HepG2 (cell line): ENCODE results near the gene PHKG1. TPM values are rescaled to one million over a fixed set of nuclear protein-coding genes. Genes with fewer than 3 reads are reported as not detected.

Experiments
- ATAC-seq: fragments of 200-7000 bp; cut with Tn5 transposase; 3 replicates; pipeline ENCODE4 v1.9.1; 2020; ENCODE audit warnings: mild to moderate bottlenecking, moderate library complexity
- BruUV-seq: library from RNA; stranded (reverse); fragments of 400-500 nt; replicated peaks from 2 replicates; lab custom pipeline; 2021; lab: Mats Ljungman, UMichigan
- CTCF ChIA-PET: fragments of 300-600 bp; formaldehyde crosslinking; extraction: SDS; loops from one replicate; lab custom pipeline; 2021; ENCODE audit warnings: low total read pairs, inconsistent platforms, low intra/inter-chr PET ratio; lab: Yijun Ruan, JAX
- POLR2A ChIA-PET: fragments of 350-600 bp; sonication (Branson Sonifier 250); formaldehyde crosslinking; loops from one replicate; lab custom pipeline; 2020; ENCODE audit warnings: antibody characterized with exemption, inconsistent platforms; lab: Yijun Ruan, JAX
- DNase-seq: peaks from one replicate; pipeline ENCODE4 v3.0.0-alpha.2; 2015; ENCODE audit warnings: low spot score
- FAIRE-seq: peaks from 3 replicates; lab custom pipeline; 2011; peaks lifted over from hg19 to GRCh38; lab: Jason Lieb, UNC
- H2AFZ ChIP-seq: one replicate; pipeline ENCODE4 v1.6.1; 2011; ENCODE audit warnings: low read length, inconsistent platforms
- H3K27ac ChIP-seq: fragments of 300-600 bp; 3 replicates; pipeline ENCODE4 v1.8.0; 2011; ENCODE audit warnings: mixed run types, mild to moderate bottlenecking, mixed read lengths, low read length, inconsistent platforms; ENCODE audit not compliant: insufficient read depth; ENCODE audit errors: extremely low read length
- H3K27me3 ChIP-seq, 2 experiments: fragments of 200-600 bp in 1 of 2; 2 replicates in 1 of 2; 3 replicates in 1 of 2; pipeline versions ENCODE4 v1.6.0 to v1.8.0; 2011; ENCODE audit warnings: low read length in 2 of 2, mild to moderate bottlenecking in 2 of 2, moderate library complexity in 2 of 2, inconsistent platforms in 1 of 2; ENCODE audit not compliant: insufficient read depth in 2 of 2, control insufficient read depth in 1 of 2
- H3K36me3 ChIP-seq, 2 experiments: fragments of 200-600 bp in 1 of 2; replicated peaks in 1 of 2; 2 replicates in 1 of 2; 3 replicates in 1 of 2; pipeline versions ENCODE4 v1.5.1 to v1.8.0; 2011; ENCODE audit warnings: low read length in 2 of 2, inconsistent platforms in 1 of 2; ENCODE audit not compliant: insufficient read depth in 2 of 2, control insufficient read depth in 1 of 2
- H3K4me1 ChIP-seq: 2 replicates; pipeline ENCODE4 v1.5.1; 2012; ENCODE audit warnings: low read length, inconsistent platforms; ENCODE audit not compliant: insufficient read depth
- H3K4me2 ChIP-seq: 2 replicates; pipeline ENCODE4 v1.6.0; 2011; ENCODE audit warnings: low read depth, low read length, inconsistent platforms
- H3K4me3 ChIP-seq, 3 experiments: fragments of 200-600 bp in 1 of 3; sonication (generic), shearing (Covaris generic) in 1 of 3; replicated peaks in 1 of 3; 2 replicates each; pipeline ENCODE4 v1.5.1; 2011 to 2016; ENCODE audit warnings: low read length in 3 of 3, inconsistent platforms in 2 of 3, low read depth in 2 of 3, mild to moderate bottlenecking in 2 of 3, control low read depth in 1 of 3, mixed read lengths in 1 of 3; ENCODE audit not compliant: insufficient read depth in 1 of 3
- H3K79me2 ChIP-seq: one replicate; pipeline ENCODE4 v1.6.1; 2011; ENCODE audit warnings: low read length, inconsistent platforms; ENCODE audit not compliant: insufficient read depth
- H3K9ac ChIP-seq: 2 replicates; pipeline ENCODE4 v1.6.0; 2011; ENCODE audit warnings: mild to moderate bottlenecking, low read depth, low read length, inconsistent platforms; ENCODE audit not compliant: insufficient read depth
- H3K9me3 ChIP-seq: 2 replicates; pipeline ENCODE4 v1.5.1; 2012; ENCODE audit warnings: mild to moderate bottlenecking, low read length
- H4K20me1 ChIP-seq: 2 replicates; pipeline ENCODE4 v1.6.0; 2011; ENCODE audit warnings: inconsistent platforms, mild to moderate bottlenecking, low read length, moderate library complexity; ENCODE audit not compliant: insufficient read depth
- ASH2L ChIP-seq: fragments of 300-600, 200-600 bp; sonication (generic); IDR thresholded peaks from 2 replicates; pipeline ENCODE4 v1.7.0; 2017; ENCODE audit warnings: low read depth, mild to moderate bottlenecking, moderate library complexity, mixed read lengths, low read length; ENCODE audit not compliant: insufficient read length
- ESRRA ChIP-seq: sonication (generic); formaldehyde crosslinking; IDR thresholded peaks from 2 replicates; pipeline ENCODE4 v1.5.1; 2020; ENCODE audit warnings: mild to moderate bottlenecking, low read depth, missing genetic modification reagents
- HMGA1 ChIP-seq: sonication (generic); formaldehyde crosslinking; conservative IDR thresholded peaks from 2 replicates; pipeline ENCODE4 v1.4.0; 2020; ENCODE audit warnings: missing genetic modification reagents
- KLF6 ChIP-seq: IDR thresholded peaks from 2 replicates; pipeline ENCODE4 v1.8.0; 2016; ENCODE audit warnings: missing biosample characterization, missing genetic modification reagents
- MED1 ChIP-seq: sonication (generic); formaldehyde crosslinking; IDR thresholded peaks from 2 replicates; pipeline ENCODE4 v1.4.0; 2020; ENCODE audit warnings: missing genetic modification reagents
- MIER2 ChIP-seq: IDR thresholded peaks from 2 replicates; pipeline ENCODE4 v1.6.1; 2016; ENCODE audit warnings: missing biosample characterization, missing genetic modification reagents
- MIER3 ChIP-seq: IDR thresholded peaks from 2 replicates; pipeline ENCODE4 v1.6.1; 2016; ENCODE audit warnings: missing compliant biosample characterization, borderline replicate concordance
- MTF2 ChIP-seq: sonication (generic); formaldehyde crosslinking; IDR thresholded peaks from 2 replicates; pipeline ENCODE4 v1.5.0; 2020; ENCODE audit warnings: missing genetic modification reagents, borderline replicate concordance
- MXI1 ChIP-seq: IDR thresholded peaks from 3 replicates; pipeline ENCODE4 v1.6.1; 2012; ENCODE audit warnings: low read depth, low read length, inconsistent platforms, borderline replicate concordance
- NPAS2 ChIP-seq: sonication (generic); formaldehyde crosslinking; IDR thresholded peaks from 2 replicates; pipeline ENCODE4 v1.8.0; 2022; ENCODE audit warnings: mild to moderate bottlenecking, missing genetic modification reagents, borderline replicate concordance
- PAWR ChIP-seq: sonication (generic); formaldehyde crosslinking; IDR thresholded peaks from 2 replicates; pipeline ENCODE4 v1.4.0; 2020; ENCODE audit warnings: missing genetic modification reagents, mild to moderate bottlenecking, borderline replicate concordance
- POLR2A ChIP-seq, 2 experiments: IDR thresholded peaks; 2 replicates each; pipeline ENCODE4 v1.6.1; 2011; ENCODE audit warnings: low read depth in 2 of 2, low read length in 2 of 2, mild to moderate bottlenecking in 1 of 2, moderate library complexity in 1 of 2; ENCODE audit not compliant: insufficient read depth in 1 of 2
- RELA ChIP-seq: sonication (generic); formaldehyde crosslinking; IDR thresholded peaks from 2 replicates; pipeline ENCODE4 v1.4.0; 2020; ENCODE audit warnings: missing genetic modification reagents
- SYNCRIP ChIP-seq: fragments of 200-400 bp; formaldehyde crosslinking; IDR thresholded peaks from 2 replicates; pipeline ENCODE4 v1.6.1; 2018; ENCODE audit warnings: mild to moderate bottlenecking, low read depth, low read length; ENCODE audit not compliant: insufficient read depth
- THYN1 ChIP-seq: sonication (generic); formaldehyde crosslinking; IDR thresholded peaks from 2 replicates; pipeline ENCODE4 v1.8.1; 2023; ENCODE audit warnings: low read depth, mild to moderate bottlenecking, moderate library complexity, missing genetic modification reagents, borderline replicate concordance
- ZBTB1 ChIP-seq: sonication (generic); formaldehyde crosslinking; IDR thresholded peaks from 2 replicates; pipeline ENCODE4 v1.4.0; 2020; ENCODE audit warnings: missing genetic modification reagents, borderline replicate concordance
- ZBTB21 ChIP-seq: sonication (generic); formaldehyde crosslinking; IDR thresholded peaks from 2 replicates; pipeline ENCODE4 v1.4.0; 2020; ENCODE audit warnings: missing genetic modification reagents
- ZNF101 ChIP-seq: sonication (generic); formaldehyde crosslinking; IDR thresholded peaks from 2 replicates; pipeline ENCODE4 v1.4.0; 2020; ENCODE audit warnings: mild to moderate bottlenecking, low read depth, missing genetic modification reagents, borderline replicate concordance
- ZNF280B ChIP-seq: sonication (generic); formaldehyde crosslinking; IDR thresholded peaks from 2 replicates; pipeline ENCODE4 v1.5.0; 2020; ENCODE audit warnings: missing genetic modification reagents, mild to moderate bottlenecking, borderline replicate concordance
- ZNF597 ChIP-seq: sonication (generic); formaldehyde crosslinking; IDR thresholded peaks from 2 replicates; pipeline ENCODE4 v1.5.0; 2020; ENCODE audit warnings: missing genetic modification reagents
- ZNF614 ChIP-seq: IDR thresholded peaks from 2 replicates; pipeline ENCODE4 v1.6.1; 2018; ENCODE audit warnings: missing biosample characterization, missing genetic modification reagents, inconsistent platforms, borderline replicate concordance
- ZNF619 ChIP-seq: sonication (generic); formaldehyde crosslinking; IDR thresholded peaks from 2 replicates; pipeline ENCODE4 v1.4.0; 2020; ENCODE audit warnings: mild to moderate bottlenecking, missing genetic modification reagents
- ZNF720 ChIP-seq: sonication (generic); formaldehyde crosslinking; IDR thresholded peaks from 2 replicates; pipeline ENCODE4 v1.4.0; 2020; ENCODE audit warnings: missing genetic modification reagents
- WGBS: methylation state at CpG from one replicate; pipeline ENCODE4 v1.1.6; 2017; ENCODE audit warnings: low lambda C conversion rate; 5-methylcytosine and 5-hydroxymethylcytosine counted together
- in situ Hi-C: cut with HindIII; loops from 2 replicates; pipeline ENCODE4 v1.10.0; 2017; ENCODE audit warnings: low pct_unique_long_range_greater_than_20kb; ENCODE audit not compliant: extremely low pct_ligation_motif_present
- intact Hi-C: fragments of 100-400 bp; cut with micrococcal nuclease; formaldehyde crosslinking; loops from one replicate; pipeline ENCODE4 v1.10.0; 2022; ENCODE audit not compliant: unreplicated experiment
- polyA plus RNA-seq, 8 experiments: library from polyadenylated mRNA; depleted of rRNA in 3 of 8; stranded (reverse) in 7 of 8; unstranded in 1 of 8; fragments of >200 nt; fragmentation: Illumina TruSeq in 4 of 8; extraction: Trizol in 4 of 8; gene quantifications; 2 replicates each; pipeline versions ENCODE4 v1.2.1 to v1.2.3, GENCODE V29; 2011 to 2016; ENCODE audit warnings: low read depth in 4 of 8, missing spikeins in 1 of 8, mixed read lengths in 1 of 8; ENCODE audit not compliant: insufficient read depth in 1 of 8
- total RNA-seq, 5 experiments: library from RNA; depleted of rRNA; stranded (reverse); fragments of >200 nt; fragmentation: Illumina TruSeq; extraction: Trizol; gene quantifications; 2 replicates each; pipeline ENCODE4 v1.2.3, GENCODE V29; 2016; ENCODE audit warnings: low read depth in 1 of 5

Gene PHKG1
- total and polyA plus RNA-seq, 2 of the 13 experiments (the other 11 are each of a cell fraction or from before 2014, with no cell fraction given): 0.44 to 0.71 TPM

DNA sequence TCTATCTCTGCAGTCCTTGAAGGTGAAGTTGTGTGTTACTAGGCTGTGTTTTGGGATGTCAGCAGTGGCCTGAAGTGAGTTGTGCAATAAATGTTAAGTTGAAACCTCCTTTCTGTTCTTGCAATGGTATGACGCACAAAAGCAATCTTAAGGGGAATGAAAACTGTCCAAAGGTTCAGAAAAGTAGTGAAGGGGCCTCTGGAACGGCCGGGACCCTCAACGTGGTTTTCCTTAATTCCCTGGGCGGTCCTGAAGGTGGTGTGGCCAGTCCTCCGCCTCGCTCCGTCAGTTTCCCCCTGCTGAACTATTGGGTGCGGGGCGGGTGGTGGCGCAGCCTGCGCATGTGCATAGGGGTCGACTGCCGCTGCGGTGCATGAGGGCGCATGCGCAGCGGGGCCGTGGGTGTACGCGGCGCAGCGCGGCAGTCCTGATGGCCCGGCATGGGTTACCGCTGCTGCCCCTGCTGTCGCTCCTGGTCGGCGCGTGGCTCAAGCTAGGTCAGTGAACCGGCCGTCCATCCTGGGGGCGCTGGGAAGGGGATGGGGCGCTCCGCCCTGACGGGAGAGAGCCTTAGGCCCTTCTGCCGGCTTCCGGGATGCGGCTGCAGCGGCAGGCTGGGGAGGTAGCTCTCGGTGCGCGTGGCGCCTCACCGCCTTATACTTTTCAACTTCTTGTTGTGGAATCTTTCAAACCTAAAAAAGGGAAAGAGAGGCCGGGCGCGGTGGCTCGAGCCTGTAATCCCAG, 28.7 kb downstream of the PHKG1 start, which contains the start of gene SUMF2:
Gene SUMF2, plus strand, starts transcription at position 405 of the 744 bp plus-strand sequence. Its CDS starts 26 bp downstream, at position 431.
- POLR2A ChIA-PET: interaction anchor here (0.8 to 6.7 kb wide), 13 partner anchors 9 to 100 kb away, joined by 3 to 144 read pairs (median 9); partner anchors contain the start of genes CCT6A, CHCHD2, NIPSNAP2 and PSPH
- Histone ChIP-seq H3K4me1 (peaks cover 63% of the 10 kb centered on the region), H3K4me2 (peak within 1 kb of the TSS; percentile 86), H3K9ac (peak within 1 kb of the TSS; percentile 89), H3K27me3 (no peaks in the 10 kb centered on the region), H4K20me1 (peaks cover 4% of the 10 kb centered on the region; the same call in 1 of the 2 replicates), H3K27ac (peak within 1 kb of the TSS; percentile 90), H3K79me2 (peaks cover 5% of the 10 kb centered on the region), H3K9me3 (no peaks in the 10 kb centered on the region), H3K4me3 (peak within 1 kb of the TSS; percentile 59 to 91 (median 79); a peak in 5 of 6 replicates), H2AFZ (no peak within 1 kb of the TSS), H3K36me3 (peaks cover 3 to 29% of the 10 kb centered on the region in 2 experiments)
- 4% methylated on average over 22 of the region's 49 CpGs for WGBS
- ATAC-seq (peak; percentile 97), DNase-seq (peak; percentile 83), FAIRE-seq (peak; percentile 8)
- CTCF ChIA-PET: interaction anchor here (1.9 kb wide), 1 partner anchor 31 kb away, joined by 5 read pairs; no protein-coding TSS in a partner anchor
- intact Hi-C loops (loop anchor here (2.0 kb wide), 1 partner anchor 35 kb away; no protein-coding TSS in a partner anchor), in situ Hi-C loops (no loop called here)
- no TSS peak for BruUV-seq
- TF ChIP-seq ZBTB1 (CRISPR knock-in tag) (no peak), ZBTB21 (CRISPR knock-in tag) (0 out of 2 replicates have a peak, but pooled peaks have one; percentile 16), ZNF720 (CRISPR knock-in tag) (no peak), ZNF280B (CRISPR knock-in tag) (peak; percentile 64; the same call in 1 of the 2 replicates), ZNF619 (CRISPR knock-in tag) (peak; percentile 79; the same call in 1 of the 2 replicates), NPAS2 (CRISPR knock-in tag) (no peak), ZNF614 (CRISPR knock-in tag) (no peak), RELA (CRISPR knock-in tag) (no peak), KLF6 (CRISPR knock-in tag) (0 out of 2 replicates have a peak, but pooled peaks have one; percentile 41), PAWR (CRISPR knock-in tag) (0 out of 2 replicates have a peak, but pooled peaks have one; percentile 51), ZNF597 (CRISPR knock-in tag) (no peak), MTF2 (CRISPR knock-in tag) (0 out of 2 replicates have a peak, but pooled peaks have one; percentile 33), HMGA1 (CRISPR knock-in tag) (no peak), ZNF101 (CRISPR knock-in tag) (no peak), THYN1 (no peak), MXI1 (peak; percentile 86; the same call in 2 of the 3 replicates), MIER2 (no peak), ASH2L (peak; percentile 50), ESRRA (CRISPR knock-in tag) (peak; percentile 40; the same call in 1 of the 2 replicates), SYNCRIP (no peak), POLR2A (IDR thresholded peaks at IDR 0.05; ENCODE audit: insufficient read depth in 1 of 2, low read depth in 2 of 2, low read length in 2 of 2) (peak; percentile 71 to 92), MED1 (peak; percentile 80), MIER3 (CRISPR knock-in tag) (peak; percentile 32; the same call in 1 of the 2 replicates)
